Prostate gland (tissue), 2 donors: ENCODE measurements around the gene CLASP2.

Source experiments
- POLR2AphosphoS5 ChIP-seq: sonication (generic); formaldehyde crosslinking; IDR thresholded peaks from one replicate; pipeline ENCODE4 v1.6.1; 2017; ENCODE audit warnings: antibody characterized with exemption
- TF ChIP-seq, protein P1 (sequence below), 4 experiments: fragments of 200-600 bp in 2 of 4; fragments of 450-650 bp in 2 of 4; sonication (generic) in 2 of 4; IDR thresholded peaks; 1 replicate in 3 of 4; 2 replicates in 1 of 4; pipeline ENCODE4 v1.5.1; 2016 to 2019; ENCODE audit warnings: antibody characterized with exemption in 4 of 4, mild to moderate bottlenecking in 2 of 4, moderate library complexity in 2 of 4

DNA sequence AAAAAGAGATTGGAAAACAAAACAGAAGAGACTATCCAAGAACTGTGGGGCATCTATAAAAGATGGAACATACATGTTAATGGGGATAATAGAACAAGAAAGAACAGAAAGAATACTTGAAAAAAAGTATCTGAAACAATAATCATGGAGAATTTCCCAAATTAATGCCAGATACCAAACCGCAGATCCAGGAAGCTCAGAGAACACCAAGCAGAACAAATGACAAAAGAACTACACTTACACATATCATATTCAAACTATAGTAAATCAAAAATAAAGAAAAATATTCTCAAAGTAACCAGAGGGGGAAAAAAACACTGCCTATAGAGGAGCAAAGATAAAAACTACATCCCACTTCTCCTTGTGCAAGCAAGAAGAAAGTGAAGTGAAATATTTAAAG is 40.0 kb downstream of the CLASP2 start:
- TF ChIP-seq POLR2AphosphoS5, result no peak
- TF ChIP-seq, protein P1, sequence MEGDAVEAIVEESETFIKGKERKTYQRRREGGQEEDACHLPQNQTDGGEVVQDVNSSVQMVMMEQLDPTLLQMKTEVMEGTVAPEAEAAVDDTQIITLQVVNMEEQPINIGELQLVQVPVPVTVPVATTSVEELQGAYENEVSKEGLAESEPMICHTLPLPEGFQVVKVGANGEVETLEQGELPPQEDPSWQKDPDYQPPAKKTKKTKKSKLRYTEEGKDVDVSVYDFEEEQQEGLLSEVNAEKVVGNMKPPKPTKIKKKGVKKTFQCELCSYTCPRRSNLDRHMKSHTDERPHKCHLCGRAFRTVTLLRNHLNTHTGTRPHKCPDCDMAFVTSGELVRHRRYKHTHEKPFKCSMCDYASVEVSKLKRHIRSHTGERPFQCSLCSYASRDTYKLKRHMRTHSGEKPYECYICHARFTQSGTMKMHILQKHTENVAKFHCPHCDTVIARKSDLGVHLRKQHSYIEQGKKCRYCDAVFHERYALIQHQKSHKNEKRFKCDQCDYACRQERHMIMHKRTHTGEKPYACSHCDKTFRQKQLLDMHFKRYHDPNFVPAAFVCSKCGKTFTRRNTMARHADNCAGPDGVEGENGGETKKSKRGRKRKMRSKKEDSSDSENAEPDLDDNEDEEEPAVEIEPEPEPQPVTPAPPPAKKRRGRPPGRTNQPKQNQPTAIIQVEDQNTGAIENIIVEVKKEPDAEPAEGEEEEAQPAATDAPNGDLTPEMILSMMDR (IDR thresholded peaks at IDR 0.05), result no peak
